Adrenal gland (tissue), 5 donors: ENCODE data around the gene PNPLA5.

ENCODE experiments used
- CTCF ChIP-seq, 6 experiments: fragments of 450-650 bp in 4 of 6; fragments of 200-600 bp in 2 of 6; sonication (generic) in 1 of 6; IDR thresholded peaks; 1 replicate in 5 of 6; 2 replicates in 1 of 6; pipeline versions ENCODE4 v1.5.1 to v1.8.0; 2016 to 2021; ENCODE audit warnings: antibody characterized with exemption in 6 of 6, mild to moderate bottlenecking in 2 of 6, moderate library complexity in 1 of 6
- POLR2A ChIP-seq, 2 donors: fragments of 450-650 bp; IDR thresholded peaks; one replicate each; pipeline ENCODE4 v1.6.1; 2017; ENCODE audit warnings: antibody characterized with exemption in 2 of 2, mild to moderate bottlenecking in 2 of 2, moderate library complexity in 1 of 2
- donor health status: DM: no; HTN: no; CAD: no.

- peak in 1 of 6 experiments; percentile 7 for TF ChIP-seq CTCF (IDR thresholded peaks at IDR 0.05)
- TF ChIP-seq POLR2A (IDR thresholded peaks at IDR 0.05): no peak
Observed at GRCh38 chr22:43885319-43885671, 6.5 kb downstream of the PNPLA5 start.
